HEK293 (cell line): ENCODE measurements around the gene MAP2K6.

Experiments
- CTCF ChIA-PET: fragments of 350-600 bp; formaldehyde crosslinking; extraction: SDS; loops from one replicate; lab custom pipeline; 2021; ENCODE audit warnings: antibody characterized with exemption; lab: Yijun Ruan, JAX
- POLR2A ChIA-PET: fragments of 300-600 bp; formaldehyde crosslinking; extraction: SDS; loops from one replicate; lab custom pipeline; 2020; ENCODE audit warnings: antibody characterized with exemption, inconsistent platforms; lab: Yijun Ruan, JAX
- H3K27ac ChIP-seq: fragments of 200-500 bp; sonication (Bioruptor generic); 2 replicates; pipeline ENCODE4 v1.5.1; 2014; ENCODE audit warnings: low read depth, low read length, control low read depth, inconsistent platforms; ENCODE audit errors: extremely low read depth
- H3K36me3 ChIP-seq, 2 experiments: fragments of 200-500 bp in 1 of 2; sonication (Bioruptor generic) in 1 of 2; 1 replicate in 1 of 2; 2 replicates in 1 of 2; pipeline ENCODE4 v1.5.1; 2014 to 2017; ENCODE audit warnings: inconsistent platforms in 2 of 2, low read length in 2 of 2; ENCODE audit not compliant: control insufficient read depth in 2 of 2, insufficient read depth in 1 of 2
- H3K4me1 ChIP-seq: fragments of 200-500 bp; sonication (Bioruptor generic); 2 replicates; pipeline ENCODE4 v1.5.1; 2014; ENCODE audit warnings: mild to moderate bottlenecking, low read length, inconsistent platforms; ENCODE audit not compliant: control insufficient read depth, insufficient read depth
- H3K4me3 ChIP-seq: 2 replicates; pipeline ENCODE4 v1.5.1; 2011; ENCODE audit warnings: low read depth, mild to moderate bottlenecking, control low read depth, low read length, moderate library complexity
- H3K9me3 ChIP-seq: fragments of 200-500 bp; sonication (Bioruptor generic); 2 replicates; pipeline ENCODE4 v1.5.1; 2014; ENCODE audit warnings: low read depth, low read length, inconsistent platforms; ENCODE audit not compliant: control insufficient read depth, insufficient read depth
- GLI2 ChIP-seq: fragments of 450-650 bp; formaldehyde crosslinking; IDR thresholded peaks from 2 replicates; pipeline ENCODE4; 2017; ENCODE audit warnings: missing biosample characterization, missing genetic modification characterization, low read depth, borderline replicate concordance
- GLIS1 ChIP-seq: fragments of 450-650 bp; formaldehyde crosslinking; IDR thresholded peaks from 2 replicates; pipeline ENCODE4 v1.5.1; 2016; ENCODE audit warnings: missing biosample characterization, missing genetic modification characterization
- PRDM10 ChIP-seq: fragments of 450-650 bp; formaldehyde crosslinking; IDR thresholded peaks from 2 replicates; pipeline ENCODE4 v1.5.1; 2016; ENCODE audit warnings: missing biosample characterization, missing genetic modification characterization
- SP3 ChIP-seq: fragments of 450-650 bp; formaldehyde crosslinking; IDR thresholded peaks from 2 replicates; pipeline ENCODE4 v1.5.1; 2016; ENCODE audit warnings: missing biosample characterization, missing genetic modification characterization
- ZBTB20 ChIP-seq: fragments of 450-650 bp; formaldehyde crosslinking; IDR thresholded peaks from 2 replicates; pipeline ENCODE4 v1.5.1; 2016; ENCODE audit warnings: missing biosample characterization, missing genetic modification characterization
- ZFP3 ChIP-seq: fragments of 450-650 bp; formaldehyde crosslinking; IDR thresholded peaks from 2 replicates; pipeline ENCODE4 v1.5.1; 2016; ENCODE audit warnings: low read depth, missing biosample characterization, missing genetic modification characterization
- ZNF138 ChIP-seq: fragments of 450-650 bp; formaldehyde crosslinking; IDR thresholded peaks from 2 replicates; pipeline ENCODE4 v1.5.1; 2016; ENCODE audit warnings: missing biosample characterization, missing genetic modification characterization, borderline replicate concordance
- ZNF2 ChIP-seq: fragments of 450-650 bp; formaldehyde crosslinking; IDR thresholded peaks from 2 replicates; pipeline ENCODE4 v1.5.1; 2016; ENCODE audit warnings: missing biosample characterization, missing genetic modification characterization
- ZNF202 ChIP-seq: fragments of 450-650 bp; formaldehyde crosslinking; IDR thresholded peaks from 2 replicates; pipeline ENCODE4 v1.5.1; 2016; ENCODE audit warnings: missing biosample characterization, missing genetic modification characterization, borderline replicate concordance
- ZNF335 ChIP-seq: fragments of 450-650 bp; formaldehyde crosslinking; conservative IDR thresholded peaks from 2 replicates; pipeline ENCODE4 v1.5.1; 2016; ENCODE audit warnings: missing biosample characterization, missing genetic modification characterization
- ZNF521 ChIP-seq: fragments of 450-650 bp; formaldehyde crosslinking; IDR thresholded peaks from 2 replicates; pipeline ENCODE4 v1.5.1; 2017; ENCODE audit warnings: missing biosample characterization, mild to moderate bottlenecking, missing genetic modification characterization
- ZNF571 ChIP-seq: fragments of 450-650 bp; formaldehyde crosslinking; IDR thresholded peaks from 2 replicates; pipeline ENCODE4 v1.5.0; 2017; ENCODE audit warnings: missing biosample characterization, missing genetic modification characterization
- ZNF629 ChIP-seq: fragments of 450-650 bp; formaldehyde crosslinking; IDR thresholded peaks from 2 replicates; pipeline ENCODE4 v1.5.1; 2017; ENCODE audit warnings: missing biosample characterization, missing genetic modification characterization
- ZNF660 ChIP-seq: fragments of 450-650 bp; IDR thresholded peaks from 2 replicates; pipeline ENCODE4 v1.5.1; 2018; ENCODE audit warnings: missing biosample characterization, mild to moderate bottlenecking, missing genetic modification characterization
- ZSCAN18 ChIP-seq: fragments of 450-650 bp; formaldehyde crosslinking; IDR thresholded peaks from 2 replicates; pipeline ENCODE4 v1.5.1; 2016; ENCODE audit warnings: missing biosample characterization, missing genetic modification characterization
- TF ChIP-seq, protein P1 (sequence below): fragments of 450-650 bp; formaldehyde crosslinking; IDR thresholded peaks from 2 replicates; pipeline ENCODE4 v1.5.1; 2016; ENCODE audit warnings: missing biosample characterization, missing genetic modification characterization
- TF ChIP-seq, protein P2 (sequence below): fragments of 450-650 bp; formaldehyde crosslinking; IDR thresholded peaks from 2 replicates; pipeline ENCODE4 v1.5.1; 2017; ENCODE audit warnings: missing biosample characterization, missing genetic modification characterization

MAP2K6 gene

DNA sequence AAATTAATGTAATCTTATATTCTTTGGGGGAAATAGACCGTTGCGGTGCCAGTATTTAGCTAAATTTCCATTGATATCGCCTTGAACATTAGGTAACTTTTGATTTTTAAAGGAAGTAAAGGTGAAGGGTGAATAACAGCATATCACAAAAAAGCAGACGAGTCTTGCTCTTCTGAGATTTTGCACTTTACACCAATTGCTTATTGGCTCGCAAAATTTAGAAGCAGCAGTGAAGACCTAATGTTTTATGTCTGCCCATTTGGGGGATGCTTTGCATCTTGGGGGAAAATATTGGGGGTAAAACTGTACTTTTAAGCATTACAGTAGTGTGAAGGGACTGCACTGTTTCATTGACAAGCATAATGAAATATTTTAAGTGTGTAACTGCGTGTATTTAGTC lies 934 bp downstream of the MAP2K6 start:
- Histone ChIP-seq H3K4me3 (no peak overlapping the region), H3K27ac (no peak overlapping the region), H3K4me1 (peaks cover 28% of the 10 kb centered on the region), H3K36me3 (no peaks in the 10 kb centered on the region), H3K9me3 (no peaks in the 10 kb centered on the region)
- TF ChIP-seq ZNF2 (tag by site-specific recombination), result no peak
- TF ChIP-seq SP3 (tag by site-specific recombination), result no peak
- no peak for TF ChIP-seq ZNF660 (tag by site-specific recombination)
- no peak for TF ChIP-seq ZSCAN18 (tag by site-specific recombination)
- TF ChIP-seq ZNF138 (tag by site-specific recombination), result no peak
- TF ChIP-seq GLIS1 (tag by site-specific recombination), result no peak
- TF ChIP-seq, protein P1, sequence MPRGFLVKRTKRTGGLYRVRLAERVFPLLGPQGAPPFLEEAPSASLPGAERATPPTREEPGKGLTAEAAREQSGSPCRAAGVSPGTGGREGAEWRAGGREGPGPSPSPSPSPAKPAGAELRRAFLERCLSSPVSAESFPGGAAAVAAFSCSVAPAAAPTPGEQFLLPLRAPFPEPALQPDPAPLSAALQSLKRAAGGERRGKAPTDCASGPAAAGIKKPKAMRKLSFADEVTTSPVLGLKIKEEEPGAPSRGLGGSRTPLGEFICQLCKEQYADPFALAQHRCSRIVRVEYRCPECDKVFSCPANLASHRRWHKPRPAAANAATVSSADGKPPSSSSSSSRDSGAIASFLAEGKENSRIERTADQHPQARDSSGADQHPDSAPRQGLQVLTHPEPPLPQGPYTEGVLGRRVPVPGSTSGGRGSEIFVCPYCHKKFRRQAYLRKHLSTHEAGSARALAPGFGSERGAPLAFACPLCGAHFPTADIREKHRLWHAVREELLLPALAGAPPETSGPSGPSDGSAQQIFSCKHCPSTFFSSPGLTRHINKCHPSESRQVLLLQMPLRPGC (tag by site-specific recombination), result no peak
- TF ChIP-seq GLI2, result no peak
- TF ChIP-seq ZFP3 (tag by site-specific recombination), result no peak
- TF ChIP-seq ZNF571 (tag by site-specific recombination), result no peak
- no peak for TF ChIP-seq ZNF202
- ChIA-PET CTCF (interaction anchor here (0.6 to 4.5 kb wide), 3 partner anchors 21 to 702 kb away, joined by 3 to 29 read pairs (median 3); no protein-coding TSS in a partner anchor), POLR2A (no interaction called here)

GRCh38 chr17:69417545-69418483 lies 3.3 kb downstream of the MAP2K6 start:
- no peaks in the 10 kb centered on the region for H3K36me3 ChIP-seq
- no peak overlapping the region for H3K4me3 ChIP-seq
- ChIA-PET POLR2A (no interaction called here), CTCF (interaction anchor here (0.8 to 1.7 kb wide), 3 partner anchors 22 to 105 kb away, joined by 3 to 4 read pairs (median 4); no protein-coding TSS in a partner anchor)
- peaks cover 28% of the 10 kb centered on the region for H3K4me1 ChIP-seq
- peak; percentile 85 for TF ChIP-seq ZBTB20
- TF ChIP-seq, protein P2, sequence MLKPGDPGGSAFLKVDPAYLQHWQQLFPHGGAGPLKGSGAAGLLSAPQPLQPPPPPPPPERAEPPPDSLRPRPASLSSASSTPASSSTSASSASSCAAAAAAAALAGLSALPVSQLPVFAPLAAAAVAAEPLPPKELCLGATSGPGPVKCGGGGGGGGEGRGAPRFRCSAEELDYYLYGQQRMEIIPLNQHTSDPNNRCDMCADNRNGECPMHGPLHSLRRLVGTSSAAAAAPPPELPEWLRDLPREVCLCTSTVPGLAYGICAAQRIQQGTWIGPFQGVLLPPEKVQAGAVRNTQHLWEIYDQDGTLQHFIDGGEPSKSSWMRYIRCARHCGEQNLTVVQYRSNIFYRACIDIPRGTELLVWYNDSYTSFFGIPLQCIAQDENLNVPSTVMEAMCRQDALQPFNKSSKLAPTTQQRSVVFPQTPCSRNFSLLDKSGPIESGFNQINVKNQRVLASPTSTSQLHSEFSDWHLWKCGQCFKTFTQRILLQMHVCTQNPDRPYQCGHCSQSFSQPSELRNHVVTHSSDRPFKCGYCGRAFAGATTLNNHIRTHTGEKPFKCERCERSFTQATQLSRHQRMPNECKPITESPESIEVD (tag by site-specific recombination), result peak; percentile 56; the same call in 1 of the 2 replicates
- TF ChIP-seq ZNF629, result no peak
- no peak for TF ChIP-seq ZNF521 (tag by site-specific recombination)
- TF ChIP-seq PRDM10, result peak; percentile 9; the same call in 1 of the 2 replicates
- 0 out of 2 replicates have a peak, but pooled peaks have one; percentile 23 for TF ChIP-seq ZNF335 (tag by site-specific recombination)
- H3K27ac ChIP-seq, result 0 out of 2 replicates have a peak overlapping the region, but pooled peaks have one; percentile 2
- no peaks in the 10 kb centered on the region for H3K9me3 ChIP-seq
